HepG2 (cell line): ENCODE measurements around the gene DHX8. TPM values are rescaled to one million over a fixed set of nuclear protein-coding genes. Genes with fewer than 3 reads are reported as not detected.

Experiments used
- ATAC-seq: fragments of 200-7000 bp; cut with Tn5 transposase; 3 replicates; pipeline ENCODE4 v1.9.1; 2020; ENCODE audit warnings: mild to moderate bottlenecking, moderate library complexity
- BruUV-seq: library from RNA; stranded (reverse); fragments of 400-500 nt; replicated peaks from 2 replicates; lab custom pipeline; 2021; lab: Mats Ljungman, UMichigan
- CTCF ChIA-PET: fragments of 300-600 bp; formaldehyde crosslinking; extraction: SDS; loops from one replicate; lab custom pipeline; 2021; ENCODE audit warnings: low total read pairs, inconsistent platforms, low intra/inter-chr PET ratio; lab: Yijun Ruan, JAX
- POLR2A ChIA-PET: fragments of 350-600 bp; sonication (Branson Sonifier 250); formaldehyde crosslinking; loops from one replicate; lab custom pipeline; 2020; ENCODE audit warnings: antibody characterized with exemption, inconsistent platforms; lab: Yijun Ruan, JAX
- DNase-seq: peaks from one replicate; pipeline ENCODE4 v3.0.0-alpha.2; 2015; ENCODE audit warnings: low spot score
- FAIRE-seq: peaks from 3 replicates; lab custom pipeline; 2011; peaks lifted over from hg19 to GRCh38; lab: Jason Lieb, UNC
- H2AFZ ChIP-seq: one replicate; pipeline ENCODE4 v1.6.1; 2011; ENCODE audit warnings: low read length, inconsistent platforms
- H3K27ac ChIP-seq: fragments of 300-600 bp; 3 replicates; pipeline ENCODE4 v1.8.0; 2011; ENCODE audit warnings: mixed run types, mild to moderate bottlenecking, mixed read lengths, low read length, inconsistent platforms; ENCODE audit not compliant: insufficient read depth; ENCODE audit errors: extremely low read length
- H3K27me3 ChIP-seq, 2 experiments: fragments of 200-600 bp in 1 of 2; 2 replicates in 1 of 2; 3 replicates in 1 of 2; pipeline versions ENCODE4 v1.6.0 to v1.8.0; 2011; ENCODE audit warnings: low read length in 2 of 2, mild to moderate bottlenecking in 2 of 2, moderate library complexity in 2 of 2, inconsistent platforms in 1 of 2; ENCODE audit not compliant: insufficient read depth in 2 of 2, control insufficient read depth in 1 of 2
- H3K36me3 ChIP-seq, 2 experiments: fragments of 200-600 bp in 1 of 2; replicated peaks in 1 of 2; 2 replicates in 1 of 2; 3 replicates in 1 of 2; pipeline versions ENCODE4 v1.5.1 to v1.8.0; 2011; ENCODE audit warnings: low read length in 2 of 2, inconsistent platforms in 1 of 2; ENCODE audit not compliant: insufficient read depth in 2 of 2, control insufficient read depth in 1 of 2
- H3K4me1 ChIP-seq: 2 replicates; pipeline ENCODE4 v1.5.1; 2012; ENCODE audit warnings: low read length, inconsistent platforms; ENCODE audit not compliant: insufficient read depth
- H3K4me2 ChIP-seq: 2 replicates; pipeline ENCODE4 v1.6.0; 2011; ENCODE audit warnings: low read depth, low read length, inconsistent platforms
- H3K4me3 ChIP-seq, 3 experiments: fragments of 200-600 bp in 1 of 3; sonication (generic), shearing (Covaris generic) in 1 of 3; replicated peaks in 1 of 3; 2 replicates each; pipeline ENCODE4 v1.5.1; 2011 to 2016; ENCODE audit warnings: low read length in 3 of 3, inconsistent platforms in 2 of 3, low read depth in 2 of 3, mild to moderate bottlenecking in 2 of 3, control low read depth in 1 of 3, mixed read lengths in 1 of 3; ENCODE audit not compliant: insufficient read depth in 1 of 3
- H3K79me2 ChIP-seq: one replicate; pipeline ENCODE4 v1.6.1; 2011; ENCODE audit warnings: low read length, inconsistent platforms; ENCODE audit not compliant: insufficient read depth
- H3K9ac ChIP-seq: 2 replicates; pipeline ENCODE4 v1.6.0; 2011; ENCODE audit warnings: mild to moderate bottlenecking, low read depth, low read length, inconsistent platforms; ENCODE audit not compliant: insufficient read depth
- H3K9me3 ChIP-seq: 2 replicates; pipeline ENCODE4 v1.5.1; 2012; ENCODE audit warnings: mild to moderate bottlenecking, low read length
- H4K20me1 ChIP-seq: 2 replicates; pipeline ENCODE4 v1.6.0; 2011; ENCODE audit warnings: inconsistent platforms, mild to moderate bottlenecking, low read length, moderate library complexity; ENCODE audit not compliant: insufficient read depth
- ATF7-NPFF ChIP-seq: sonication (generic); formaldehyde crosslinking; IDR thresholded peaks from 2 replicates; pipeline ENCODE4 v1.8.1; 2023; ENCODE audit warnings: mild to moderate bottlenecking, low read depth, missing genetic modification reagents, moderate library complexity
- CSRNP1 ChIP-seq: sonication (generic); formaldehyde crosslinking; IDR thresholded peaks from 2 replicates; pipeline ENCODE4 v1.8.1; 2023; ENCODE audit warnings: mild to moderate bottlenecking, missing genetic modification reagents
- ETV5 ChIP-seq: IDR thresholded peaks from 2 replicates; pipeline ENCODE4 v1.6.1; 2018; ENCODE audit warnings: missing biosample characterization, missing genetic modification reagents, inconsistent platforms, borderline replicate concordance
- FOSL2 ChIP-seq: sonication (generic); formaldehyde crosslinking; IDR thresholded peaks from 2 replicates; pipeline ENCODE4 v1.4.0; 2020; ENCODE audit warnings: missing genetic modification reagents
- HES4 ChIP-seq: sonication (generic); formaldehyde crosslinking; IDR thresholded peaks from 2 replicates; pipeline ENCODE4 v1.9.0; 2021; ENCODE audit warnings: mild to moderate bottlenecking, missing genetic modification reagents, borderline replicate concordance
- MED8 ChIP-seq: sonication (generic); formaldehyde crosslinking; IDR thresholded peaks from 2 replicates; pipeline ENCODE4 v1.8.1; 2023; ENCODE audit warnings: mild to moderate bottlenecking, missing genetic modification reagents; ENCODE audit not compliant: insufficient replicate concordance
- RBM22 ChIP-seq: fragments of 200-400 bp; formaldehyde crosslinking; optimal IDR thresholded peaks from 2 replicates; pipeline ENCODE3; 2017; ENCODE audit warnings: mild to moderate bottlenecking, low read length, moderate library complexity
- SMARCE1 ChIP-seq: fragments of 450-650 bp; IDR thresholded peaks from 2 replicates; pipeline ENCODE4 v1.6.1; 2017; ENCODE audit warnings: borderline replicate concordance
- SNAPC2 ChIP-seq: sonication (generic); formaldehyde crosslinking; IDR thresholded peaks from 2 replicates; pipeline ENCODE4 v1.8.1; 2022; ENCODE audit warnings: mild to moderate bottlenecking, missing genetic modification reagents
- SNAPC5 ChIP-seq: sonication (generic); formaldehyde crosslinking; IDR thresholded peaks from 2 replicates; pipeline ENCODE4 v1.8.1; 2023; ENCODE audit warnings: mild to moderate bottlenecking, missing genetic modification reagents, borderline replicate concordance
- SOX6 ChIP-seq, 2 experiments: fragments of 450-650 bp in 1 of 2; sonication (generic) in 1 of 2; formaldehyde crosslinking in 1 of 2; IDR thresholded peaks; 2 replicates each; pipeline versions ENCODE4 v1.4.0 to v1.6.1; 2017 to 2020; ENCODE audit warnings: antibody characterized with exemption in 1 of 2, mild to moderate bottlenecking in 1 of 2, missing genetic modification reagents in 1 of 2
- THAP11 ChIP-seq: IDR thresholded peaks from 2 replicates; pipeline ENCODE4 v1.6.1; 2016; ENCODE audit warnings: missing biosample characterization, missing genetic modification reagents
- U2AF2 ChIP-seq: fragments of 200-400 bp; formaldehyde crosslinking; IDR thresholded peaks from 2 replicates; pipeline ENCODE4 v1.6.1; 2017; ENCODE audit warnings: low read depth, mild to moderate bottlenecking, low read length
- ZBTB1 ChIP-seq: sonication (generic); formaldehyde crosslinking; IDR thresholded peaks from 2 replicates; pipeline ENCODE4 v1.4.0; 2020; ENCODE audit warnings: missing genetic modification reagents, borderline replicate concordance
- ZIK1 ChIP-seq: sonication (generic); formaldehyde crosslinking; IDR thresholded peaks from 2 replicates; pipeline ENCODE4 v1.5.0; 2020; ENCODE audit warnings: mild to moderate bottlenecking, low read depth, missing genetic modification reagents, borderline replicate concordance
- ZNF235 ChIP-seq: sonication (generic); formaldehyde crosslinking; IDR thresholded peaks from 2 replicates; pipeline ENCODE4 v1.8.1; 2023; ENCODE audit warnings: mild to moderate bottlenecking, missing genetic modification reagents, borderline replicate concordance
- ZNF333 ChIP-seq: sonication (generic); formaldehyde crosslinking; IDR thresholded peaks from 2 replicates; pipeline ENCODE4 v1.4.0; 2020; ENCODE audit warnings: mild to moderate bottlenecking, missing genetic modification reagents, borderline replicate concordance
- ZNF441 ChIP-seq: sonication (generic); formaldehyde crosslinking; IDR thresholded peaks from 2 replicates; pipeline ENCODE4 v1.7.0; 2021; ENCODE audit warnings: missing genetic modification reagents, borderline replicate concordance
- ZNF891 ChIP-seq: sonication (generic); formaldehyde crosslinking; IDR thresholded peaks from 2 replicates; pipeline ENCODE4 v1.5.0; 2020; ENCODE audit warnings: mild to moderate bottlenecking, missing genetic modification reagents
- ZSCAN25 ChIP-seq: sonication (generic); formaldehyde crosslinking; IDR thresholded peaks from 2 replicates; pipeline ENCODE4 v1.8.0; 2022; ENCODE audit warnings: mild to moderate bottlenecking, missing genetic modification reagents
- ZSCAN31 ChIP-seq: sonication (generic); formaldehyde crosslinking; IDR thresholded peaks from 2 replicates; pipeline ENCODE4 v1.5.0; 2020; ENCODE audit warnings: low read depth, mild to moderate bottlenecking, missing genetic modification reagents
- WGBS: methylation state at CpG from one replicate; pipeline ENCODE4 v1.1.6; 2017; ENCODE audit warnings: low lambda C conversion rate; 5-methylcytosine and 5-hydroxymethylcytosine counted together
- in situ Hi-C: cut with HindIII; loops from 2 replicates; pipeline ENCODE4 v1.10.0; 2017; ENCODE audit warnings: low pct_unique_long_range_greater_than_20kb; ENCODE audit not compliant: extremely low pct_ligation_motif_present
- intact Hi-C: fragments of 100-400 bp; cut with micrococcal nuclease; formaldehyde crosslinking; loops from one replicate; pipeline ENCODE4 v1.10.0; 2022; ENCODE audit not compliant: unreplicated experiment
- polyA plus RNA-seq, 8 experiments: library from polyadenylated mRNA; depleted of rRNA in 3 of 8; stranded (reverse) in 7 of 8; unstranded in 1 of 8; fragments of >200 nt; fragmentation: Illumina TruSeq in 4 of 8; extraction: Trizol in 4 of 8; gene quantifications; 2 replicates each; pipeline versions ENCODE4 v1.2.1 to v1.2.3, GENCODE V29; 2011 to 2016; ENCODE audit warnings: low read depth in 4 of 8, missing spikeins in 1 of 8, mixed read lengths in 1 of 8; ENCODE audit not compliant: insufficient read depth in 1 of 8
- total RNA-seq, 5 experiments: library from RNA; depleted of rRNA; stranded (reverse); fragments of >200 nt; fragmentation: Illumina TruSeq; extraction: Trizol; gene quantifications; 2 replicates each; pipeline ENCODE4 v1.2.3, GENCODE V29; 2016; ENCODE audit warnings: low read depth in 1 of 5

The DHX8 gene
- total and polyA plus RNA-seq, 2 of the 13 experiments (the other 11 are each of a cell fraction or from before 2014, with no cell fraction given), result 24.8 to 48.9 TPM

- BruUV-seq, result no TSS peak
- TF ChIP-seq RBM22, result no peak
- TF ChIP-seq CSRNP1 (CRISPR knock-in tag), result 0 out of 2 replicates have a peak, but pooled peaks have one; percentile 19
- TF ChIP-seq ZIK1 (CRISPR knock-in tag), result no peak
- TF ChIP-seq ZNF891, result no peak
- no peak for TF ChIP-seq ZNF333 (CRISPR knock-in tag)
- no peak for TF ChIP-seq ATF7-NPFF (CRISPR knock-in tag)
- TF ChIP-seq SMARCE1, result no peak
- no peak for TF ChIP-seq ZNF441 (CRISPR knock-in tag)
- TF ChIP-seq U2AF2, result no peak
- TF ChIP-seq MED8 (CRISPR knock-in tag), result no peak
- no peak for TF ChIP-seq THAP11 (CRISPR knock-in tag)
- TF ChIP-seq ETV5 (CRISPR knock-in tag), result peak; percentile 46; the same call in 1 of the 2 replicates
- TF ChIP-seq ZSCAN25, result no peak
- TF ChIP-seq ZSCAN31 (CRISPR knock-in tag), result no peak
- no peak for TF ChIP-seq SOX6 (IDR thresholded peaks at IDR 0.05)
- no peak for TF ChIP-seq SOX6 (CRISPR knock-in tag; IDR thresholded peaks at IDR 0.05)
- no peak for TF ChIP-seq SNAPC5 (CRISPR knock-in tag)
- TF ChIP-seq SNAPC2, result 0 out of 2 replicates have a peak, but pooled peaks have one; percentile 30
- TF ChIP-seq FOSL2, result peak; percentile 51
- TF ChIP-seq HES4 (CRISPR knock-in tag), result no peak
- no peak for TF ChIP-seq ZBTB1 (CRISPR knock-in tag)
- no peak for TF ChIP-seq ZNF235
Observed at GRCh38 chr17:43536236-43536992, 52.6 kb downstream of the DHX8 start.

More at GRCh38 chr17:43536236-43536992, 52.6 kb downstream of the DHX8 start:
- peak overlapping the region; percentile 47 for H3K27ac ChIP-seq
- no peak overlapping the region for H3K4me3 ChIP-seq
- ChIA-PET POLR2A (interaction anchor here (1.0 to 28.7 kb wide), 4 partner anchors 4 to 42 kb away, joined by 3 to 1546 read pairs (median 775); partner anchors contain the start of gene ETV4), CTCF (no interaction called here)
- in situ Hi-C loops, result no loop called here
- 92% methylated on average over 6 of the region's 6 CpGs for WGBS
- H4K20me1 ChIP-seq, result peaks cover 25% of the 10 kb centered on the region
- no peak overlapping the region for H3K4me2 ChIP-seq
- H3K27me3 ChIP-seq, result no peaks in the 10 kb centered on the region
- peaks cover 89% of the 10 kb centered on the region for H3K4me1 ChIP-seq
- H2AFZ ChIP-seq, result no peak overlapping the region
- H3K79me2 ChIP-seq, result peaks cover 40% of the 10 kb centered on the region
- H3K9me3 ChIP-seq, result no peaks in the 10 kb centered on the region
- DNase-seq (no peak), FAIRE-seq (no peak), ATAC-seq (no peak)
- intact Hi-C loops, result no loop called here
- peaks cover 24 to 73% of the 10 kb centered on the region in 2 experiments for H3K36me3 ChIP-seq
- no peak overlapping the region for H3K9ac ChIP-seq
